ENCODE measurements around the gene NSDHL. TPM values are rescaled to one million over a fixed set of nuclear protein-coding genes. Genes with fewer than 3 reads are reported as not detected.

The NSDHL gene
- polyA plus RNA-seq, 3 donors, result 8.2 to 21.3 (median 19.9) TPM

DNA sequence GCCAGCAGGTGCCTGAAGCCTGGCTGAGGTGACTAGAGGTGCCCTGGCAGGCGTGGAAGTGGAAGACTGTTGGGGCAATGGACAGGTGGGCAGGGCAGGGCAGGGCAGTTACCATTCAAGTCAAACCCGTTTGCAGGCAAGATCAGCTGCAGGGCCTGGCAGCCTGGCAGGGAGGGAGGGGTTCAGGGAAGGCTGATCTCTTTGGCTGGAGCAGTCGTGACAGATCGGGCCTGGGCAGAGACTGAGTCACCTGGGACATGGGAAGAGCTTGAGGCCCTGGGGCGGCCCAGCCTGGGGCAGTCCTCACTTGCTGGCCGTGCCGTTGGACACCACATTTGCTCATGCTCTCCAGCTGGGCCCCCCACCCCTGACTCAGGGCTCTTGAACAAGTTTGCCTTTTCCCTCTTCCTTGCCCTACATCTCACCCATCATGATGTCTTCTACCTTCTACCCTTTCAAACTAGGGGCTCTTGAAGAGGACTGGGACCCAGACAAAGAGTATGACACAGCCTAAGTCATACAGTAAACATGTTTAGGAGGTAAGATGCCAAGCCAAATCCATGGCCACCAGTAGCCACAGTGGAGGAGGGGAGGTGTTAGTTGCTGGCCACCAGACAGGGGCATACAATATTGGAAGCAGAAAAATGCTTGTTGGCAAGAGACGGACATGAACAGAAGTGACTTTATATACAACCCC is 65.0 kb downstream of the NSDHL start:
- Histone ChIP-seq H3K36me3 (replicated peaks in 1 of 2; ENCODE audit: control insufficient read depth in 1 of 2, insufficient read depth in 2 of 2, low read length in 2 of 2) (no peaks in the 10 kb centered on the region), H3K4me1 (ENCODE audit: control insufficient read depth in 1 of 2, insufficient read depth in 2 of 2, low read length in 2 of 2) (peaks cover 0 to 6% of the 10 kb centered on the region in 2 donors), H3K27ac (ENCODE audit: low read depth in 1 of 2, low read length in 2 of 2) (no peak overlapping the region), H4K20me1 (ENCODE audit: insufficient read depth, low read length) (no peaks in the 10 kb centered on the region), H3K4me2 (replicated peaks; ENCODE audit: extremely low read depth, low read length, poor library complexity, severe bottlenecking) (no peak overlapping the region), H3K9me3 (replicated peaks in 1 of 2; ENCODE audit: control insufficient read depth in 1 of 2, insufficient read depth in 1 of 2, low read length in 2 of 2) (no peaks in the 10 kb centered on the region), H2AFZ (ENCODE audit: insufficient read depth, low read depth, low read length, poor library complexity, severe bottlenecking) (no peak overlapping the region), H3K27me3 (ENCODE audit: control insufficient read depth in 2 of 2, insufficient read depth in 2 of 2, low read length in 2 of 2) (peaks cover 0 to 26% of the 10 kb centered on the region in 2 donors), H3K4me3 (replicated peaks in 1 of 3; ENCODE audit: low read depth in 2 of 3, low read length in 3 of 3) (no peak overlapping the region), H3K9ac (ENCODE audit: insufficient read depth, low read length, poor library complexity, severe bottlenecking) (no peak overlapping the region), H3K79me2 (ENCODE audit: insufficient read depth, low read length) (no peaks in the 10 kb centered on the region)
- intact Hi-C loops (cut with micrococcal nuclease), result no loop called here
- Mint-ChIP-seq H3K27me3 (ENCODE audit: low read depth in 3 of 3) (peaks cover 22 to 52% (median 50%) of the 10 kb centered on the region in 3 donors), H3K36me3 (no peaks in the 10 kb centered on the region), H3K4me1 (peaks cover 8% of the 10 kb centered on the region), H3K9me3 (peaks cover 0 to 3% (median under 1%) of the 10 kb centered on the region in 7 donors), H3K4me3 (no peak overlapping the region), H3K27ac (peak overlapping the region in 1 of 7 donors; percentile 54)
- 73% methylated on average over 3 of the region's 8 CpGs for WGBS (ENCODE audit: insufficient coverage)
- DNase-seq, result no peak
- no peak for TF ChIP-seq CTCF (IDR thresholded peaks at IDR 0.05)

DNA sequence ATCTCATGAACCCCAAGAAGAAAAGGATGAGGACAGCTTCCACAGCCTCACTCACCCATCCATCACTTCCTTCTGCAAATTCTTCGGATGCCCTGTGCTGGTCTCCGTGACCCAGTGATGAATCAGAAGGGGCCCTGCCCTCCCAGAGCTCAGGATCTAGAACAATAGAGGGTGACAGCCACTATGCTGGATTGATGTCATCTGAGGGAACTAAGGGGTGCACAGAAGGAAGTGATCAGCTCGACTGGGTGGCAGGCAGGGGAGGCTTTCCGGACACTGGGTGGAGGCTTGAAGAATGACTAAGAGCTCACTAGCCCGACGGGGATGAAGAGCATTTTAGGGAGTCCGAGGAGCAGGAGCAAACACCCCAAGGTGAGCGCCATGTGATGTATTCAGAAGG is 65.6 kb downstream of the NSDHL start:
- H3K27me3 ChIP-seq (ENCODE audit: control insufficient read depth in 2 of 2, insufficient read depth in 2 of 2, low read length in 2 of 2), result peaks cover 0 to 26% of the 10 kb centered on the region in 2 donors
- 48% methylated on average over 6 of the region's 8 CpGs for WGBS (ENCODE audit: insufficient coverage)

More for the DNA sequence above, 65.6 kb downstream of the NSDHL start:
- no peaks in the 10 kb centered on the region for H3K36me3 ChIP-seq (replicated peaks in 1 of 2; ENCODE audit: control insufficient read depth in 1 of 2, insufficient read depth in 2 of 2, low read length in 2 of 2)
- Mint-ChIP-seq H3K4me3 (peak overlapping the region in 1 of 2 donors; percentile 64), H3K27me3 (ENCODE audit: low read depth in 3 of 3) (peaks cover 20 to 49% (median 46%) of the 10 kb centered on the region in 3 donors), H3K4me1 (peaks cover 8% of the 10 kb centered on the region), H3K36me3 (no peaks in the 10 kb centered on the region), H3K9me3 (peaks cover 0 to 3% (median 0%) of the 10 kb centered on the region in 7 donors), H3K27ac (peak overlapping the region in 3 of 7 donors; percentile 2 to 19 (median 3))
- DNase-seq, result peak; percentile 2 to 57 (median 32)
- no peaks in the 10 kb centered on the region for H3K79me2 ChIP-seq (ENCODE audit: insufficient read depth, low read length)
- no peaks in the 10 kb centered on the region for H3K9me3 ChIP-seq (replicated peaks in 1 of 2; ENCODE audit: control insufficient read depth in 1 of 2, insufficient read depth in 1 of 2, low read length in 2 of 2)
- H2AFZ ChIP-seq (ENCODE audit: insufficient read depth, low read depth, low read length, poor library complexity, severe bottlenecking), result no peak overlapping the region
- H3K4me3 ChIP-seq (replicated peaks in 1 of 3; ENCODE audit: low read depth in 2 of 3, low read length in 3 of 3), result no peak overlapping the region
- H4K20me1 ChIP-seq (ENCODE audit: insufficient read depth, low read length), result no peaks in the 10 kb centered on the region
- peaks cover 0 to 6% of the 10 kb centered on the region in 2 donors for H3K4me1 ChIP-seq (ENCODE audit: control insufficient read depth in 1 of 2, insufficient read depth in 2 of 2, low read length in 2 of 2)
- H3K4me2 ChIP-seq (replicated peaks; ENCODE audit: extremely low read depth, low read length, poor library complexity, severe bottlenecking), result no peak overlapping the region
- TF ChIP-seq CTCF (IDR thresholded peaks at IDR 0.05), result no peak
- intact Hi-C loops (cut with micrococcal nuclease), result no loop called here
- no peak overlapping the region for H3K27ac ChIP-seq (ENCODE audit: low read depth in 1 of 2, low read length in 2 of 2)
- no peak overlapping the region for H3K9ac ChIP-seq (ENCODE audit: insufficient read depth, low read length, poor library complexity, severe bottlenecking)
